Measurements from ENCODE around the gene USP1.

USP1 gene

GRCh38 chr1:62476525-62477219 lies 39.8 kb downstream of the USP1 start:
- no peak overlapping the region for H3K4me3 ChIP-seq (ENCODE audit: low read depth, low read length)
- no peak for DNase-seq (ENCODE audit: low read depth)
- TF ChIP-seq CTCF (IDR thresholded peaks at IDR 0.05; ENCODE audit: low read depth, low read length): no peak
- TF ChIP-seq MAX (IDR thresholded peaks at IDR 0.05; ENCODE audit: low read depth, low read length): no peak
- no peak for TF ChIP-seq POLR2A (IDR thresholded peaks at IDR 0.05; ENCODE audit: extremely low read depth, insufficient read length)
- TF ChIP-seq MYC (IDR thresholded peaks at IDR 0.05; ENCODE audit: low read depth, low read length): no peak

DNA sequence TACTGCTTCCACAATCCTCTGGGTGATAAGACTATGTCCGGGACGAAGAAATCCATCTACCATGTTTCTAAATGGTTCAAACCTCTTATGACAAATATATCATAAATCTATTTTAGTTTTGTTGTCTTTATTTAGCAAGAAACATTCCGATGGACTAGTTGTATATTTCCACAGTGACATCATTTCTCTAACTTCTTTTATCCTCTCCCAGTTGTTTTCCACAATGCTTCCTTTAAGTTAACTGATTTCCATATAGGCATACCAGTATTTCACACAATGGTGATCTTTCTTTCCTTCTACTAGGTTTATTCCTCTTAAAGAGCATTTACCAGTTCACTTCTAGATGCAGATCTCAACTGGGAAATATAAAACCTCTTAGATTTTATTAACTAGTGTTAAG lies 44.8 kb downstream of the USP1 start:
- TF ChIP-seq CTCF (IDR thresholded peaks at IDR 0.05; ENCODE audit: low read depth, low read length): no peak
- TF ChIP-seq POLR2A (IDR thresholded peaks at IDR 0.05; ENCODE audit: extremely low read depth, insufficient read length): no peak
- DNase-seq (ENCODE audit: low read depth): no peak
- no peak overlapping the region for H3K4me3 ChIP-seq (ENCODE audit: low read depth, low read length)

DNA sequence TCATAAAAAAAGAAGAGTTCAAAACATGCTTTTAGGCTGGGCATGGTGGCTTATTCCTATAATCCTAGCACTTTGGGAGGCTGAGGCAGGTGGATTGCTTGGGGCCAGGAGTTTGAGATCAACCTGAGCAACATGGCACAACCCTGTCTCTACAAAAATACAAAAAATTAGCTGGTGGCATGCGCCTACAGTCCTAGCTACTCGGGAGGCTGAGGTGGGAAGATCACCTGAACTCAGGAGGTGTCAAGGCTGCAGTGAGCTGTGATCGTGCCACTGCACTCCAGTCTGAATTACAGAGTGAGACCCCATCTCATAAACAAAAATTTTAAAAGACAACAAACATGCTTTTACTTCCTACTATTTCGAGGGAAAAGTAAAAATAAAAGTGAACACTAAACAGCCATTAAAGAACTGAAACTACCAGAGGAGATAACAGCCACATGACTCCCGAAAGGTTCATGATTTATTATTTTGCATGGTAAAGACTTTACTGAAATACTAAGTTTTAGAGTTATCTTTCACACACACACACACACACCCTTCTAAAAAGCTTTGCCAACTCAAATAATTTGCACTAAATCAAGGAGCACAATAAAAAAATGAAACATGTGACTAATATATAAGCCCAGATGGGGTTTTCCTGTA lies 48.1 kb downstream of the USP1 start:
- TF ChIP-seq MAX (IDR thresholded peaks at IDR 0.05; ENCODE audit: low read depth, low read length) (no peak), MYC (IDR thresholded peaks at IDR 0.05; ENCODE audit: low read depth, low read length) (no peak), CTCF (IDR thresholded peaks at IDR 0.05; ENCODE audit: low read depth, low read length) (no peak), POLR2A (IDR thresholded peaks at IDR 0.05; ENCODE audit: extremely low read depth, insufficient read length) (no peak)
- no peak overlapping the region for H3K4me3 ChIP-seq (ENCODE audit: low read depth, low read length)
- no peak for DNase-seq (ENCODE audit: low read depth)

GRCh38 chr1:62487956-62488355 lies 51.1 kb downstream of the USP1 start:
- TF ChIP-seq MAX (IDR thresholded peaks at IDR 0.05; ENCODE audit: low read depth, low read length) (no peak), CTCF (IDR thresholded peaks at IDR 0.05; ENCODE audit: low read depth, low read length) (no peak), MYC (IDR thresholded peaks at IDR 0.05; ENCODE audit: low read depth, low read length) (no peak), POLR2A (IDR thresholded peaks at IDR 0.05; ENCODE audit: extremely low read depth, insufficient read length) (no peak)
- no peak overlapping the region for H3K4me3 ChIP-seq (ENCODE audit: low read depth, low read length)
- DNase-seq (ENCODE audit: low read depth): no peak

DNA sequence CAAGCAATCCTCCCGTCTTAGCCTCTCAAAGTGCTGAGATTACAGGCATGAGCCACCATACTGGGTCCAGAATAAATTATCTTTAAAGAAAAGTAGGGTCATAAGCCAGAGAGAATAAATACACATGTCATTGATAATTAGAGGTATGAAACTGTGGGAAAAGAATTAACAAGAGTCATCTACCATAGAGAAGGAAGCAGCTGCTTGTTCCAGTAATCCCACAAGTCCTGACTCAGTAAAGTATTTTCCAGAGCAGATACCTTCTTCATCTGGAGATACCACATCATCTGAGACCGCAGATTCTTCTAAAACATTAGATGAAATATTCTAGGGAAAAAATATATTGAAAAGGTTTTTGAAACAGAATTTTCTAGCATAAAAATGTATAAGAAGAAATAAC lies 55.7 kb downstream of the USP1 start:
- no peak overlapping the region for H3K4me3 ChIP-seq (ENCODE audit: low read depth, low read length)
- TF ChIP-seq POLR2A (IDR thresholded peaks at IDR 0.05; ENCODE audit: extremely low read depth, insufficient read length): no peak
- no peak for TF ChIP-seq MYC (IDR thresholded peaks at IDR 0.05; ENCODE audit: low read depth, low read length)
- no peak for DNase-seq (ENCODE audit: low read depth)

DNA sequence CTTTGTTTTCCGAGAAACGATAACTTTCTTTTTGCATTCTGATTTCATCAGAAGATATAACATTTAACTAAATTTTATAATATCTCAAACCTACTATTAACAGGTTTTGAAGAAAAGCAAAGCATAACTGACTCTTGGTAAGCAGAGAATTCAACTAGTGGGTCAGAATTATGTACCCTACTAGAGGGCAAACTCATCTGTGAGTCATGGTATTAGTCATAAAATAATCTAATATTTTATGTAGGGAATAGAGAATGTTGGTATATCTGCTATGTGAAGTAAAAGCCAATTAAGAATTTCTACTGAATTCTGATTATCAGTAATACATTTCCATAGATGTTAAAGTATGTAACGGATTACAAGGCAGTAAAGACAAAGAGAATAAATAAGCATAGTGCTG lies 56.8 kb downstream of the USP1 start:
- no peak for TF ChIP-seq MYC (IDR thresholded peaks at IDR 0.05; ENCODE audit: low read depth, low read length)
- no peak for TF ChIP-seq CTCF (IDR thresholded peaks at IDR 0.05; ENCODE audit: low read depth, low read length)
- no peak for DNase-seq (ENCODE audit: low read depth)
- H3K4me3 ChIP-seq (ENCODE audit: low read depth, low read length): no peak overlapping the region
